Measurements from ENCODE around the gene BAIAP2L1.
A peak's percentile ranks its signal among the peaks of the same experiment; 100 is the strongest.

The BAIAP2L1 gene

GRCh38 chr7:98289333-98289875 is 111.5 kb downstream of the BAIAP2L1 start:
- DNase-seq, result no peak

- no peak for DNase-seq
Observed at GRCh38 chr7:98288064-98288823, 112.6 kb downstream of the BAIAP2L1 start.

- no peak for DNase-seq
Observed at GRCh38 chr7:98287486-98287959, 113.4 kb downstream of the BAIAP2L1 start.

GRCh38 chr7:98286701-98287485 is 114.0 kb downstream of the BAIAP2L1 start:
- no peak for DNase-seq

- DNase-seq, result peak in 1 of 2 donors; percentile 57
Observed at GRCh38 chr7:98286093-98286539, 114.8 kb downstream of the BAIAP2L1 start.

- no peak for DNase-seq
Observed at GRCh38 chr7:98285157-98286092, 115.5 kb downstream of the BAIAP2L1 start.

- DNase-seq, result peak in 1 of 2 donors; percentile 47
Observed at GRCh38 chr7:98284335-98285036, 116.4 kb downstream of the BAIAP2L1 start.

- no peak for DNase-seq
Observed at GRCh38 chr7:98283887-98284222, 117.0 kb downstream of the BAIAP2L1 start.

- DNase-seq, result peak; percentile 16 to 46
Observed at GRCh38 chr7:98283127-98283886, 117.6 kb downstream of the BAIAP2L1 start.

- no peak for DNase-seq
Observed at GRCh38 chr7:98282703-98283102, 118.2 kb downstream of the BAIAP2L1 start.

- no peak for DNase-seq
Observed at GRCh38 chr7:98281757-98282606, 118.9 kb downstream of the BAIAP2L1 start.

- DNase-seq, result peak; percentile 91 to 93
Observed at GRCh38 chr7:98280791-98281756, 119.8 kb downstream of the BAIAP2L1 start, which contains the start of gene BRI3. Gene BRI3 (plus strand): TSS chr7:98281686. CDS start chr7:98281796, 110 bp downstream.

GRCh38 chr7:98280296-98280695 is 120.6 kb downstream of the BAIAP2L1 start:
- no peak for DNase-seq

- no peak for DNase-seq
Observed at GRCh38 chr7:98278936-98279335, 122.0 kb downstream of the BAIAP2L1 start.

- DNase-seq, result no peak
Observed at GRCh38 chr7:98278408-98278807, 122.5 kb downstream of the BAIAP2L1 start.

GRCh38 chr7:98276241-98276761 is 124.6 kb downstream of the BAIAP2L1 start:
- no peak for DNase-seq

- no peak for DNase-seq
Observed at GRCh38 chr7:98267303-98267702, 133.6 kb downstream of the BAIAP2L1 start.

GRCh38 chr7:98266840-98267239 is 134.1 kb downstream of the BAIAP2L1 start:
- no peak for DNase-seq
